Tongue (tissue), 3 donors: ENCODE measurements around the gene PNCK. TPM values are rescaled to one million over a fixed set of nuclear protein-coding genes. Genes with fewer than 3 reads are reported as not detected.

Source experiments
- DNase-seq: peaks from one replicate; pipeline ENCODE4 v3.0.0-alpha.2; 2015
- small RNA-seq: library from RNA; depleted of rRNA; stranded (forward); fragments of <200 nt; gene quantifications from one replicate; pipeline ENCODE3, GENCODE V24; 2014; ENCODE audit warnings: low replicate concordance
- total RNA-seq: library from RNA; depleted of rRNA; stranded (reverse); fragments of >200 nt; gene quantifications from one replicate; pipeline ENCODE4 v1.2.3, GENCODE V29; 2014

The PNCK gene
- total RNA-seq, 1 donor from 2014 or later, result 0.92 TPM

- no peak for DNase-seq
Observed at GRCh38 chrX:153627675-153628111, 45.9 kb downstream of the PNCK start.

- no peak for DNase-seq
Observed at GRCh38 chrX:153626863-153627674, 46.5 kb downstream of the PNCK start.

DNA sequence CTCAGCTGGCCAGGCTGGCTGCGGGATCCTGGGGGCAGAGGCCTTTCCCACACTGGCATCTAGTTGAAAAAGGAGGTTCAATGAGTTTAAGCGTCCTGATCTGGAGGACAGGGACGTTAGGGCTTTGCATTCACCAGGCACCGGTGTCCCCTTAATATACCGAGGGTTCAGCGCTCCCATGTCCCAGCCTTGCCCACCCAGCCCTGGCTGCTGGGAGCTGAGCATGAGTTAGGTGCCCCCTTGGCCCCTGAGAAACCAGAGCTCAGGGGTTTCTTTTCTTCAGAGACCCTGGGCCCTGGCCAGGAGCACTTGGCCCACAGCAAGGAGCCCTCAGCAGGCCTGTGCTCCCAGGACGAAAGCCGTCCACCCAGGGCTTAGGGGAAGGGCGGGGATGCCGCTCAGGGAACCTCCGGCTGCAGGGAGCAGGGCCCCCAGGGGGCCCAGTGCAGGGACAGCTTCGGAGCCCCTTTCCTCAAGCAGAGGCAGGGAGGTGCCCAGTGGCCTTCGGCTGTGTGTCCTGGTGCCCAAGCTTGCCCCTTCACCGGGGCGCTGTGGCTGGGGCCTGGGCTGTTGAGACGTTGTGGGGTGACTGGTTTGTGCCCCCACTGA lies 47.5 kb downstream of the PNCK start:
- DNase-seq, result no peak

GRCh38 chrX:153625271-153626024 lies 48.2 kb downstream of the PNCK start:
- DNase-seq, result no peak

DNA sequence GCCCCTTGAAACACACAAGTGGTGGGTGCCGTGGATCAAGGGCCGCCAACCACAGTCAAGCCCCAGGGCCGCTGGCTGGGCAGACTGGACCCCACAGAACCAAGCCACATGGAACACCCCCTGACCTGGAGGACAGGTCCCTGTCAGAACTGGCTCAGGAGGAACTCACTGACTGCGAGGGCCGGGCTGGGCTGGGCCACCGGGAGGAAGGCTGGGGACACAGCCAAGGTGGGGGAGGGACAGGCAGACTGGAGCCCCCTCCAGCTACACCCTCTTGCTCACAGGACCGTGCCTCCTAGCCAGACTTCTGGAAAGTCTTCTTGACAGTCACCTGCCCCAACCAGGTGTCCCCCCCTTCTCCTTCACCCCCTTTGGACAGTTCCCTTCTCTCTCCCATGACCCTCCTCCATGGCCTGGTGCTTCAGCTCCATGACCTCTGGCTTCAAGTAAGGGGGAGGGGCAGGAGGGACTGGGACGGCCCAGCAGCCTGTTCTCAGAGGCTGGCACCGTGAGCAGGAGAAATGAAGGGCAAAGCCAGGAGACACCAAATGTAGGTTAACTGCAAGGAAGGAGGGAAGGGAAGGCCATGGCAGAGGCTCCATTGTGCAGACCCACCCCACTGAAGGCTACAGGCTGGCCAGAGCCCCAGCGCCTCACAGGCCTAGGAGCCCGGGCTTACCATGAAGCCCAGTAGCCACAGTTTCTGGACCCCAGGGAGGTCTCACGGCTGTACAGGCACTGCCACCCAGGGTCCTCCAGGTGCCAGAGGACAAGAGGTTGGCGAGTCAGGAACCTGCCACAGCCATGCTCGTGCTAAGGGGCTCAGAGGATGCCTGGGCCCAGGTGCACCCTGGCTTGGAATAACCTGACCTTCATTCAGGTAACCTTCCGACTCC lies 49.2 kb downstream of the PNCK start:
- DNase-seq, result no peak

- DNase-seq, result no peak
Observed at GRCh38 chrX:153623310-153624029, 50.1 kb downstream of the PNCK start.

DNA sequence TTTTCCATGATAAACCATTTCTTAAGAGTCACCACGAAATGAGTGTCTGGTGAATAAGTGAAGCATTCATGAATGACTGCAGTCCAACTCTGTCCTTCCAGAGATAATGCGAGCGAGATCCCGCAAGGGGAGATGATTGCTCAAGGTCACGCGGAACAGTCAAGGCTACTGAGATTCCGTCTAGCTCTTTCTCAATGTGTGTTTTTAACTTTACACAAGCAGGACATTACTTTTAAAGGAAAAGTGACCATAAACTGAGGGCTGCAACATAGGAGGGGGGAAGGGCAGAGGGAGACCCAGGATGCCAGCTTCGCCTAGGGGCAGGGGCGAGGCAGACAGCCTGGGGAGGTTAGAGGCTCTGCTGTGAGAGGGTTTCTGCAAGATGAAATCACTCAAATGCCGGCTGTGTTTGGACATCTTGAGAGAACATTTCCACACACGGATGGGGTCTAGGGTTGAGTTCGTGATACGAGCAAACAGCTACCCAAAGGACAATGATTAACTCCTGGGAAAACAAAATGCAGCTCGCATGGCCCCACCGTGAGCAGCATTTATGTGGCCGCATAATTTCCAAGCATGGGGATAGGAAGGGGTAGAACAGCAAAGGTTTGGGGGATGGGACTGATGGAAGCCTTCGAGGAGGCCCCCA lies 50.8 kb downstream of the PNCK start:
- no peak for DNase-seq

GRCh38 chrX:153621949-153622598 lies 51.5 kb downstream of the PNCK start:
- DNase-seq, result no peak

GRCh38 chrX:153620576-153620975 lies 53.0 kb downstream of the PNCK start:
- no peak for DNase-seq

Small RNAs within 50 kb of the gene (small RNA-seq; reads per million reads assigned to genes)
- gene RN7SL687P, result not detected

Other genes with a start within 250 kb of the PNCK start
- 2.2 TPM for gene TREX2, start 227.8 kb downstream of the PNCK start, total RNA-seq
- gene HAUS7, start 203.2 kb downstream of the PNCK start, total RNA-seq, result 20.7 TPM
- gene BGN, start 178.8 kb downstream of the PNCK start, total RNA-seq, result 62.2 TPM
- gene ATP2B3, start 156.2 kb downstream of the PNCK start, total RNA-seq, result 0.41 TPM
- gene CCNQ, start 74.7 kb downstream of the PNCK start, total RNA-seq, result 11.1 TPM
- gene DUSP9, start 26.6 kb downstream of the PNCK start, total RNA-seq, result not detected
- gene SLC6A8, start 14.1 kb upstream of the PNCK start, total RNA-seq, result 26.9 TPM
- 84.2 TPM for gene BCAP31, start 50.6 kb upstream of the PNCK start, total RNA-seq
- 12.0 TPM for gene ABCD1, start 51.0 kb upstream of the PNCK start, total RNA-seq
- gene PLXNB3, start 90.4 kb upstream of the PNCK start, total RNA-seq, result 6.8 TPM
- 81.4 TPM for gene SRPK3, start 107.2 kb upstream of the PNCK start, total RNA-seq
- 61.1 TPM for gene IDH3G, start 120.6 kb upstream of the PNCK start, total RNA-seq
- 46.4 TPM for gene SSR4, start 120.9 kb upstream of the PNCK start, total RNA-seq
- gene PDZD4, start 156.7 kb upstream of the PNCK start, total RNA-seq, result 4.1 TPM
- 17.5 TPM for gene L1CAM, start 212.4 kb upstream of the PNCK start, total RNA-seq
- gene AVPR2, start 230.9 kb upstream of the PNCK start, total RNA-seq, result 1.7 TPM